Mammary epithelial cell (primary cell): ENCODE measurements around the gene NUDT3.

Experiments used
- CTCF ChIP-seq, 2 donors: IDR thresholded peaks in 1 of 2; conservative IDR thresholded peaks in 1 of 2; 2 replicates each; pipeline ENCODE4 v1.5.1; 2011 to 2012; ENCODE audit warnings: inconsistent platforms in 2 of 2, low read length in 2 of 2, mild to moderate bottlenecking in 2 of 2, control low read depth in 1 of 2, low read depth in 1 of 2; ENCODE audit not compliant: insufficient read depth in 1 of 2; ENCODE audit errors: extremely low read depth in 1 of 2
- EZH2 ChIP-seq: IDR thresholded peaks from 2 replicates; pipeline ENCODE4 v1.6.1; 2012; ENCODE audit warnings: low read length, inconsistent platforms, borderline replicate concordance

- TF ChIP-seq CTCF (conservative IDR thresholded peaks at IDR 0.05 in 1 of 2, IDR thresholded peaks at IDR 0.05 in 1 of 2; ENCODE audit: extremely low read depth in 1 of 2, insufficient read depth in 1 of 2, low read depth in 1 of 2, low read length in 2 of 2) (no peak), EZH2 (no peak)
These were observed 160.7 kb downstream of the NUDT3 start for GRCh38 chr6:34231566-34232336.
